Progenitor cell of endocrine pancreas (in vitro differentiated cells): ENCODE measurements around the gene INSIG2. TPM values are rescaled to one million over a fixed set of nuclear protein-coding genes. Genes with fewer than 3 reads are reported as not detected.

Experiments
- DNase-seq: peaks from one replicate; pipeline ENCODE4 v3.0.0; 2021; ENCODE audit warnings: low spot score; ENCODE audit not compliant: unreplicated experiment
- H3K27ac Mint-ChIP-seq: 2 replicates; pipeline ENCODE4 v1.8.0; 2021; ENCODE audit warnings: mild to moderate bottlenecking, moderate library complexity, mixed read lengths
- H3K27me3 Mint-ChIP-seq: 2 replicates; pipeline ENCODE4 v1.8.0; 2021; ENCODE audit warnings: mixed read lengths
- H3K36me3 Mint-ChIP-seq: 2 replicates; pipeline ENCODE4 v1.8.0; 2022; ENCODE audit warnings: mixed read lengths; ENCODE audit not compliant: insufficient read depth
- H3K4me1 Mint-ChIP-seq: 2 replicates; pipeline ENCODE4 v1.8.0; 2021; ENCODE audit warnings: low read depth, mixed read lengths
- H3K4me3 Mint-ChIP-seq: 2 replicates; pipeline ENCODE4 v1.8.0; 2021; ENCODE audit warnings: low read depth, mild to moderate bottlenecking, moderate library complexity, mixed read lengths
- H3K9me3 Mint-ChIP-seq: 2 replicates; pipeline ENCODE4 v1.8.0; 2021; ENCODE audit warnings: low read depth, mixed read lengths
- CTCF ChIP-seq: fragments of 200-600 bp; sonication (generic); IDR thresholded peaks from one replicate; pipeline ENCODE4 v1.5.0; 2021; ENCODE audit warnings: antibody characterized with exemption, mild to moderate bottlenecking; ENCODE audit not compliant: unreplicated experiment
- total RNA-seq: library from RNA; stranded (reverse); gene quantifications from 2 replicates; pipeline ENCODE4 v1.2.1, GENCODE V29; 2021

INSIG2 gene
- total RNA-seq, 1 donor from 2014 or later = 34.3 TPM

GRCh38 chr2:118145207-118145606 lies 56.9 kb downstream of the INSIG2 start:
- Mint-ChIP-seq H3K36me3 (peaks cover 1% of the 10 kb centered on the region), H3K9me3 (no peaks in the 10 kb centered on the region), H3K4me1 (no peaks in the 10 kb centered on the region), H3K27me3 (no peaks in the 10 kb centered on the region), H3K4me3 (no peak overlapping the region), H3K27ac (no peak overlapping the region)
- no peak for TF ChIP-seq CTCF
- DNase-seq = no peak

DNA sequence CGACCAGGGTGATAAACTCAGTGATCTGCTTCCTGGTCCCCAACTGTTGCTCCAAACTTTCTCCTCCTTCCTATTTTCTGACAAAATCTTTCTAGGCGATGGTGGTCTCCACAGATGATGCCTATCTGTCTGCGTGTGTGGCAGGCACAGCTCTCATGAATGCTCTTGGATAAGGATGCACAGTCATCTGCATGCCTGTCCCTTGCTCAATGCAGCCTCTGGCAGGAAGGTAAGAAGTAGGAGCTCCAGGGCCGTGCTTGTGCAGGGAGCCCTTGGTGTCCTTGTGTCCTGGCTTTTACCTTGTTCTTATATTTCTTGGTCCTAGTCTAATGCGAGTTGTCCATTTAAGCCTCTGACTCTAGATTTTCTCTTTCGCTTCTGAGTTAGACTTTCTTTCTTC lies 57.5 kb downstream of the INSIG2 start:
- no peak overlapping the region for H3K4me3 Mint-ChIP-seq
- H3K27me3 Mint-ChIP-seq = no peaks in the 10 kb centered on the region
- H3K27ac Mint-ChIP-seq = no peak overlapping the region
- no peaks in the 10 kb centered on the region for H3K4me1 Mint-ChIP-seq
- peaks cover 1% of the 10 kb centered on the region for H3K36me3 Mint-ChIP-seq
- DNase-seq = no peak
- H3K9me3 Mint-ChIP-seq = no peaks in the 10 kb centered on the region
- TF ChIP-seq CTCF = no peak

- no peak overlapping the region for H3K27ac Mint-ChIP-seq
- no peaks in the 10 kb centered on the region for H3K9me3 Mint-ChIP-seq
- peaks cover 1% of the 10 kb centered on the region for H3K36me3 Mint-ChIP-seq
- TF ChIP-seq CTCF = no peak
- no peak overlapping the region for H3K4me3 Mint-ChIP-seq
- H3K27me3 Mint-ChIP-seq = no peaks in the 10 kb centered on the region
- no peaks in the 10 kb centered on the region for H3K4me1 Mint-ChIP-seq
- DNase-seq = no peak
Measured at GRCh38 chr2:118146315-118147283, 58.3 kb downstream of the INSIG2 start.

DNA sequence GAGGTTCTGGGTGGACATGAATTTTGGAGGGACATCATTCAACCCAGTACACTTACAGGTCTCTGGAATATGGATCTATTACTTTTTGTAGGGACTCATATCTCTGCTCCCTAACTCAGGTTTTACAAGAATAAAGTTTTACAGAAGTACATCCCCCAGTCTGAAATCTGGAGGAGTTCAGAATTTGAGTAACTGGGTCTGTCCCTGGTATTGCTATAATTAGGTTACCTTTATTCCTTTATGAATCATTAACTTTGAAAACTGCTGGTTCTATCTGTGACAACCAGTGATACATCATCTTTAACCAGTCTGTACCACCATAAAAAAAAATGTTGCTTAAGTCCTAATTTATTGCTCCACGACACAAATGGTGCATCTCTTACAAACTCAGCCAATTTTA lies 59.9 kb downstream of the INSIG2 start:
- Mint-ChIP-seq H3K27ac (no peak overlapping the region), H3K27me3 (no peaks in the 10 kb centered on the region), H3K4me3 (no peak overlapping the region), H3K36me3 (peaks cover 1% of the 10 kb centered on the region), H3K9me3 (no peaks in the 10 kb centered on the region), H3K4me1 (no peaks in the 10 kb centered on the region)
- DNase-seq = no peak
- no peak for TF ChIP-seq CTCF

DNA sequence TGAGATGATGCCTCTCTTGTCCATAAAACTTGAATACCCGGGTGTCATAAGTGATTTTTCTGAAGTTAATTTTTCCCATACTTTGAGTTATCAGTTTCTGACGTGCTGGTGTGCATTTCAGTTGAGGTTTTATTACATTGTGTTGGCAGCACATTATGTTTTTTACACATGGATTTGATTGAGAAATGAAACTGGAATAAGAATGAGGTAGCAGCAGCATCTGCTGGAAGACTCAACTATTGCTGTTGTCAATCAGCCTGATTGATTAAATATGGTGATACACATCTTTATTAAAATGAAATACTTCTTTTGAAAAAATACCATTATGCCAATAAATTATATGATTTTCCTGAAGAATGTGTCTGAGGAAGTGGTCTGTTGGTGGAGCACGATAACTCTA lies 60.5 kb downstream of the INSIG2 start:
- Mint-ChIP-seq H3K27me3 (no peaks in the 10 kb centered on the region), H3K4me3 (no peak overlapping the region), H3K4me1 (peaks cover 2% of the 10 kb centered on the region), H3K9me3 (no peaks in the 10 kb centered on the region), H3K27ac (no peak overlapping the region), H3K36me3 (peaks cover 1% of the 10 kb centered on the region)
- no peak for DNase-seq
- TF ChIP-seq CTCF = no peak
